CD14-positive monocyte (primary cell): ENCODE results near the gene LPIN2. TPM values are rescaled to one million over a fixed set of nuclear protein-coding genes. Genes with fewer than 3 reads are reported as not detected.

Source experiments
- DNase-seq, 3 donors: peaks; one replicate each; pipeline ENCODE4 v3.0.0-alpha.2; 2011 to 2022
- H2AFZ ChIP-seq: 2 replicates; pipeline ENCODE4 v1.6.0; 2012; ENCODE audit warnings: mild to moderate bottlenecking, low read depth, low read length, inconsistent platforms; ENCODE audit not compliant: insufficient read depth, poor library complexity, severe bottlenecking
- H3K27ac ChIP-seq, 2 donors: 1 replicate in 1 of 2; 2 replicates in 1 of 2; pipeline ENCODE4 v1.5.1; 2012 to 2013; ENCODE audit warnings: low read length in 2 of 2, control low read depth in 1 of 2, inconsistent platforms in 1 of 2, low read depth in 1 of 2, mild to moderate bottlenecking in 1 of 2
- H3K27me3 ChIP-seq, 2 donors: one replicate each; pipeline versions ENCODE4 v1.6.0 to v1.6.1; 2011 to 2013; ENCODE audit warnings: low read length in 2 of 2; ENCODE audit not compliant: control insufficient read depth in 2 of 2, insufficient read depth in 2 of 2
- H3K36me3 ChIP-seq, 2 donors: replicated peaks in 1 of 2; 1 replicate in 1 of 2; 2 replicates in 1 of 2; pipeline versions ENCODE4 v1.5.1 to v1.6.1; 2012 to 2013; ENCODE audit warnings: low read length in 2 of 2, control low read depth in 1 of 2, inconsistent platforms in 1 of 2, mild to moderate bottlenecking in 1 of 2; ENCODE audit not compliant: insufficient read depth in 2 of 2, control insufficient read depth in 1 of 2
- H3K4me1 ChIP-seq, 2 donors: 1 replicate in 1 of 2; 2 replicates in 1 of 2; pipeline versions ENCODE4 v1.5.1 to v1.6.1; 2012 to 2013; ENCODE audit warnings: low read length in 2 of 2, control low read depth in 1 of 2, inconsistent platforms in 1 of 2, mild to moderate bottlenecking in 1 of 2, moderate library complexity in 1 of 2; ENCODE audit not compliant: insufficient read depth in 2 of 2, control insufficient read depth in 1 of 2
- H3K4me2 ChIP-seq: replicated peaks from 2 replicates; pipeline ENCODE3; 2012; ENCODE audit warnings: low read length, moderate library complexity, mild to moderate bottlenecking; ENCODE audit not compliant: poor library complexity, severe bottlenecking; ENCODE audit errors: extremely low read depth
- H3K4me3 ChIP-seq, 3 experiments: fragments of 200-600 bp in 1 of 3; sonication (generic) in 1 of 3; replicated peaks in 1 of 3; 1 replicate in 2 of 3; 2 replicates in 1 of 3; pipeline ENCODE4 v1.5.1; 2011 to 2013; ENCODE audit warnings: low read length in 3 of 3, mild to moderate bottlenecking in 3 of 3, control low read depth in 2 of 3, low read depth in 2 of 3, inconsistent platforms in 1 of 3, moderate library complexity in 1 of 3
- H3K79me2 ChIP-seq: 2 replicates; pipeline ENCODE4 v1.6.0; 2012; ENCODE audit warnings: mild to moderate bottlenecking, control low read depth, inconsistent platforms, low read length, moderate library complexity; ENCODE audit not compliant: insufficient read depth
- H3K9ac ChIP-seq: 2 replicates; pipeline ENCODE4 v1.6.0; 2017; ENCODE audit warnings: low read length, mild to moderate bottlenecking; ENCODE audit not compliant: insufficient read depth, poor library complexity, severe bottlenecking
- H3K9me3 ChIP-seq, 2 donors: replicated peaks in 1 of 2; 1 replicate in 1 of 2; 2 replicates in 1 of 2; pipeline versions ENCODE4 v1.5.1 to v1.6.1; 2012 to 2013; ENCODE audit warnings: low read length in 2 of 2, control low read depth in 1 of 2; ENCODE audit not compliant: control insufficient read depth in 1 of 2, insufficient read depth in 1 of 2
- H4K20me1 ChIP-seq: 2 replicates; pipeline ENCODE4 v1.6.0; 2012; ENCODE audit warnings: mild to moderate bottlenecking, low read length, control low read depth, moderate library complexity; ENCODE audit not compliant: insufficient read depth
- H3K27ac Mint-ChIP-seq, 7 donors: one replicate each; pipeline ENCODE4 v1.8.0; 2020; ENCODE audit warnings: mild to moderate bottlenecking in 7 of 7, mixed read lengths in 7 of 7, moderate library complexity in 6 of 7, inconsistent platforms in 2 of 7
- H3K27me3 Mint-ChIP-seq, 3 donors: one replicate each; pipeline ENCODE4 v1.8.0; 2021 to 2022; ENCODE audit warnings: low read depth in 3 of 3, mild to moderate bottlenecking in 3 of 3, mixed read lengths in 3 of 3, moderate library complexity in 3 of 3, inconsistent platforms in 1 of 3
- H3K36me3 Mint-ChIP-seq, 2 donors: one replicate each; pipeline ENCODE4 v1.8.0; 2020; ENCODE audit warnings: mixed read lengths in 2 of 2, inconsistent platforms in 1 of 2, mild to moderate bottlenecking in 1 of 2
- H3K4me1 Mint-ChIP-seq: one replicate; pipeline ENCODE4 v1.8.0; 2020; ENCODE audit warnings: mild to moderate bottlenecking, mixed read lengths
- H3K4me3 Mint-ChIP-seq, 2 donors: one replicate each; pipeline ENCODE4 v1.8.0; 2020; ENCODE audit warnings: mild to moderate bottlenecking in 2 of 2, mixed read lengths in 2 of 2, moderate library complexity in 1 of 2
- H3K9me3 Mint-ChIP-seq, 7 donors: one replicate each; pipeline ENCODE4 v1.8.0; 2020 to 2022; ENCODE audit warnings: mixed read lengths in 7 of 7, mild to moderate bottlenecking in 6 of 7, moderate library complexity in 6 of 7, inconsistent platforms in 2 of 7
- WGBS: methylation state at CpG from one replicate; pipeline ENCODE4 v1.1.5; 2013; ENCODE audit warnings: missing lambda C conversion rate; ENCODE audit not compliant: insufficient coverage; 5-methylcytosine and 5-hydroxymethylcytosine counted together
- intact Hi-C, 2 donors: fragments of 100-400 bp; cut with micrococcal nuclease; formaldehyde crosslinking; loops; one replicate each; pipeline versions ENCODE4 v1.15.0 to v1.15.1; 2023
- polyA plus RNA-seq, 3 donors: library from polyadenylated mRNA; depleted of rRNA in 1 of 3; unstranded in 2 of 3; stranded (reverse) in 1 of 3; fragments of 300-500 nt in 2 of 3; fragments of >200 nt in 1 of 3; fragmentation: Illumina TruSeq in 2 of 3; gene quantifications; 1 replicate in 2 of 3; 2 replicates in 1 of 3; pipeline ENCODE4 v1.2.3, GENCODE V29; 2012 to 2021
- TF ChIP-seq, protein P1 (sequence below): fragments of 200-600 bp; IDR thresholded peaks from one replicate; pipeline ENCODE4 v1.8.0; 2022; ENCODE audit warnings: antibody characterized with exemption, mild to moderate bottlenecking

The LPIN2 gene
- polyA plus RNA-seq, 3 donors, result 9.3 to 16.3 (median 10.3) TPM

DNA sequence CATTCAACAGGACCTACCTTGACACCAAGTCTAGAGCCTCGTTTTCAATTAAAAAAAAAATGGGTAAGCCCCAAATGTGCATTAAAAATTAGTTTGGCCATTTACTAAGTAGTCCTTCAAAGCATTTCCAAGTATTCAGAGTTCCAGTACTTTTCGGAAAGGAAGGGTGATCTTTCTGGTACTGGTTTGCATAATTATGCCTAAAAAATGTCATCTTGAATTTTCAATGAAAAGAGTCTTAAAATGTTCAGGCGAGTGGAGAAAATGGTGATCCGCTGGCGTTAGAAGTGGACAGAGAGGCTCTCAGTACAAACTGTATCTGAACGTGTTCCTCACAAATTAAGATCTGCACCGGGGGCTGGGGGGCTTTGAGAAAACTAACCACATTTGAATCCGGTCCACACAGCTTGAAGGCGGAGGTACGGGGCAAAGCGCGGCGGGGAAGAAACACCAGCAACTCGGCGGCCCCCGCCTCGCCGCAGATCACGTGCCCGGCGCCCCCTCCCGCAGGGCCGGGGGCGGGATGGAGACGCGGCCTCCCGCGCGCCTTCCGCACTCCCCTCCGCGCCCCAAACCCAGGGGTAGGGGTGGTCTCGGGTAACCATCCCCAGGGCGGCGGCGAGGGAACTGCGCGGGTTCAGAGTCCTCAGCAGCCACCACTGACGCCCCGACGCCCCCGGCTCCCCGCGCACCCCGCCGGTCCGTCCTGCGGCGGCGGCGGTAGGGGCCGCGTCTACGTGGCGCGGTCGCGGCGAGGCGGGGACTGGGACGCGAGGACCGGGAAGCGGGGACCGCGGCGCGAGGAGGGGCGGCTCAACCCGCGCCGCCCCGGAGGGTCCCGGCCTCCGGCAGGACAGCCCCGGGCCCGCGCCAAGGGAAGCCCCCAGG lies 564 bp downstream of the LPIN2 start:
- Histone ChIP-seq H3K4me1 (peaks cover 77 to 89% of the 10 kb centered on the region in 2 donors), H3K9ac (peak overlapping the region; percentile 82), H3K9me3 (no peaks in the 10 kb centered on the region), H3K79me2 (peaks cover 47% of the 10 kb centered on the region), H2AFZ (peak overlapping the region; percentile 81), H3K4me2 (peak overlapping the region; percentile 87), H3K27ac (peak overlapping the region in 1 of 2 donors; percentile 74), H3K27me3 (no peaks in the 10 kb centered on the region), H3K4me3 (peak overlapping the region; percentile 53 to 85 (median 73)), H4K20me1 (peaks cover 23% of the 10 kb centered on the region), H3K36me3 (peaks cover 0 to 4% of the 10 kb centered on the region in 2 donors)
- peak overlapping the region; percentile 91 to 96 for H3K4me3 Mint-ChIP-seq
- H3K27ac Mint-ChIP-seq, result peak overlapping the region; percentile 79 to 93 (median 86)
- H3K4me1 Mint-ChIP-seq, result peaks cover 79% of the 10 kb centered on the region
- TF ChIP-seq, protein P1, sequence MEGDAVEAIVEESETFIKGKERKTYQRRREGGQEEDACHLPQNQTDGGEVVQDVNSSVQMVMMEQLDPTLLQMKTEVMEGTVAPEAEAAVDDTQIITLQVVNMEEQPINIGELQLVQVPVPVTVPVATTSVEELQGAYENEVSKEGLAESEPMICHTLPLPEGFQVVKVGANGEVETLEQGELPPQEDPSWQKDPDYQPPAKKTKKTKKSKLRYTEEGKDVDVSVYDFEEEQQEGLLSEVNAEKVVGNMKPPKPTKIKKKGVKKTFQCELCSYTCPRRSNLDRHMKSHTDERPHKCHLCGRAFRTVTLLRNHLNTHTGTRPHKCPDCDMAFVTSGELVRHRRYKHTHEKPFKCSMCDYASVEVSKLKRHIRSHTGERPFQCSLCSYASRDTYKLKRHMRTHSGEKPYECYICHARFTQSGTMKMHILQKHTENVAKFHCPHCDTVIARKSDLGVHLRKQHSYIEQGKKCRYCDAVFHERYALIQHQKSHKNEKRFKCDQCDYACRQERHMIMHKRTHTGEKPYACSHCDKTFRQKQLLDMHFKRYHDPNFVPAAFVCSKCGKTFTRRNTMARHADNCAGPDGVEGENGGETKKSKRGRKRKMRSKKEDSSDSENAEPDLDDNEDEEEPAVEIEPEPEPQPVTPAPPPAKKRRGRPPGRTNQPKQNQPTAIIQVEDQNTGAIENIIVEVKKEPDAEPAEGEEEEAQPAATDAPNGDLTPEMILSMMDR, result no peak
- WGBS, result under 1% methylated on average over 74 of the region's 78 CpGs
- H3K27me3 Mint-ChIP-seq, result no peaks in the 10 kb centered on the region
- H3K36me3 Mint-ChIP-seq, result peaks cover 15 to 18% of the 10 kb centered on the region in 2 donors
- peak in 1 of 3 donors; percentile 12 for DNase-seq
- H3K9me3 Mint-ChIP-seq, result peaks cover 0 to 2% (median 0%) of the 10 kb centered on the region in 7 donors
- intact Hi-C loops, result loop anchor here (10.0 kb wide), 4 partner anchors 112 to 232 kb away; partner anchors contain the start of genes EMILIN2 (in 1 of the 2) and MYL12A (in 1 of the 2)

DNA sequence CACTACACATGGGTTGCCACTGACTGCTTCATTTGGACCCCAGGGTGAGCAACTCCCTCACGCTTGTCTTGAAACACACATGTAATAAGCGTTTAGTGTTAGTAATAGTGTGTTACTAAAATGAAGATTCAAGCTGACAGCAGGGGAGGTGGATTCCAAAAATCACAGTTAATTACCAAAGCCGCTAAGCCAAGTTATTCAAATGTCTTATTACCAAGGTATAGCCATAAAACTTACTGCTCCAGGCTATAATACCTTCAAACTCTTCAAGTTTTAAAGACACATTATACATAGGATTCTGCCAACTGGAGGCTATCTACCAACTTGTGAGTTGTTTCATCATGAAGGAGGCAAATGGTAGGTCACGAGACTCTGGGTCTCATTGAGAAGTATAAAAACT lies 2.9 kb downstream of the LPIN2 start:
- Mint-ChIP-seq H3K4me3 (peak overlapping the region in 1 of 2 donors; percentile 1), H3K9me3 (peaks cover 0 to 2% (median 0%) of the 10 kb centered on the region in 7 donors), H3K36me3 (peaks cover 25 to 27% of the 10 kb centered on the region in 2 donors), H3K27ac (peak overlapping the region; percentile 59 to 89 (median 80)), H3K4me1 (peaks cover 62% of the 10 kb centered on the region), H3K27me3 (no peaks in the 10 kb centered on the region)
- no peak for DNase-seq
- TF ChIP-seq, protein P1, result no peak
- no CpG with 5 or more reads among the region's 4 CpGs for WGBS
- H4K20me1 ChIP-seq, result peaks cover 38% of the 10 kb centered on the region
- H2AFZ ChIP-seq, result no peak overlapping the region
- peak overlapping the region in 1 of 2 donors; percentile 46 for H3K27ac ChIP-seq
- H3K27me3 ChIP-seq, result no peaks in the 10 kb centered on the region
- H3K9me3 ChIP-seq, result no peaks in the 10 kb centered on the region
- peak overlapping the region in 1 of 3 experiments; percentile 5 for H3K4me3 ChIP-seq
- H3K4me2 ChIP-seq, result peak overlapping the region; percentile 14
- peaks cover 4 to 13% of the 10 kb centered on the region in 2 donors for H3K36me3 ChIP-seq
- H3K9ac ChIP-seq, result no peak overlapping the region
- intact Hi-C loops, result loop anchor here (10.0 kb wide), 4 partner anchors 115 to 235 kb away; partner anchors contain the start of genes EMILIN2 (in 1 of the 2) and MYL12A (in 1 of the 2)
- H3K4me1 ChIP-seq, result peaks cover 54 to 66% of the 10 kb centered on the region in 2 donors
- peaks cover 64% of the 10 kb centered on the region for H3K79me2 ChIP-seq
